ENCODE data around the gene APLF.

- TF ChIP-seq RAD21 (IDR thresholded peaks at IDR 0.05) (peak; percentile 93 to 95), CTCF (IDR thresholded peaks at IDR 0.05; ENCODE audit: low read depth, low read length, missing input control) (peak; percentile 75), SP1 (IDR thresholded peaks at IDR 0.05) (no peak), JUND (IDR thresholded peaks at IDR 0.05) (no peak), EGR1 (IDR thresholded peaks at IDR 0.05; ENCODE audit: low read depth in 2 of 2) (no peak), REST (IDR thresholded peaks at IDR 0.05) (no peak)
Observed at GRCh38 chr2:68463287-68463877, 4.0 kb upstream of the APLF start.

Data from liver (tissue), 3 donors.